IPS DF 6.9 (cell line): ENCODE data around the gene RPL36.
"Not testable (repeated sequence)": the region's sequence is repeated elsewhere in the genome, so short reads cannot be mapped to it uniquely, and the experiment has no call there.

Experiments used
- DNase-seq: peaks from one replicate; pipeline ENCODE4 v3.0.0-alpha.2; 2013; ENCODE audit warnings: low read depth, low spot score
- H3K27ac ChIP-seq: one replicate; pipeline ENCODE4 v1.5.1; 2013; ENCODE audit warnings: low read length, control low read depth
- H3K27me3 ChIP-seq: 2 replicates; pipeline ENCODE4 v1.6.1; 2013; ENCODE audit warnings: mild to moderate bottlenecking, low read length; ENCODE audit not compliant: control insufficient read depth, insufficient read depth
- H3K36me3 ChIP-seq: 2 replicates; pipeline ENCODE4 v1.6.1; 2013; ENCODE audit warnings: low read length; ENCODE audit not compliant: control insufficient read depth, insufficient read depth
- H3K4me1 ChIP-seq: 2 replicates; pipeline ENCODE4 v1.6.1; 2013; ENCODE audit warnings: low read length; ENCODE audit not compliant: control insufficient read depth, insufficient read depth
- H3K4me3 ChIP-seq: 2 replicates; pipeline ENCODE4 v1.5.1; 2013; ENCODE audit warnings: mild to moderate bottlenecking, low read length
- H3K9me3 ChIP-seq: 2 replicates; pipeline ENCODE4 v1.6.1; 2013; ENCODE audit warnings: low read length, inconsistent platforms; ENCODE audit not compliant: control insufficient read depth, insufficient read depth
- WGBS: extraction: QIAGEN DNeasy Blood & Tissue Kit; methylation state at CpG from one replicate; pipeline ENCODE4 v1.1.7; 2013; ENCODE audit warnings: mixed read lengths, missing lambda C conversion rate; ENCODE audit not compliant: insufficient read length, insufficient coverage; 5-methylcytosine and 5-hydroxymethylcytosine counted together

RPL36 gene

GRCh38 chr19:5697890-5698634 lies 8.0 kb downstream of the RPL36 start:
- H3K9me3 ChIP-seq, result no peaks in the 10 kb centered on the region
- WGBS, result no CpG with 5 or more reads among the region's 30 CpGs
- H3K27me3 ChIP-seq, result no peaks in the 10 kb centered on the region
- H3K4me3 ChIP-seq, result no peak overlapping the region
- peaks cover 51% of the 10 kb centered on the region for H3K36me3 ChIP-seq
- H3K27ac ChIP-seq, result no peak overlapping the region
- no peak for DNase-seq
- no peaks in the 10 kb centered on the region; the same call in 1 of the 2 replicates for H3K4me1 ChIP-seq

GRCh38 chr19:5698635-5699422 lies 8.7 kb downstream of the RPL36 start:
- no peaks in the 10 kb centered on the region; the same call in 1 of the 2 replicates for H3K4me1 ChIP-seq
- H3K4me3 ChIP-seq, result no peak overlapping the region
- H3K27me3 ChIP-seq, result no peaks in the 10 kb centered on the region
- peaks cover 51% of the 10 kb centered on the region for H3K36me3 ChIP-seq
- no CpG with 5 or more reads among the region's 38 CpGs for WGBS
- no peak overlapping the region for H3K27ac ChIP-seq
- H3K9me3 ChIP-seq, result no peaks in the 10 kb centered on the region
- DNase-seq, result no peak

- H3K27ac ChIP-seq, result no peak overlapping the region
- H3K27me3 ChIP-seq, result no peaks in the 10 kb centered on the region
- no peaks in the 10 kb centered on the region for H3K9me3 ChIP-seq
- H3K4me3 ChIP-seq, result no peak overlapping the region
- no CpG with 5 or more reads among the region's 22 CpGs for WGBS
- peaks cover 55% of the 10 kb centered on the region for H3K36me3 ChIP-seq
- DNase-seq, result no peak
- no peaks in the 10 kb centered on the region; the same call in 1 of the 2 replicates for H3K4me1 ChIP-seq
Observed at GRCh38 chr19:5700455-5701092, 10.5 kb downstream of the RPL36 start.

- H3K27ac ChIP-seq, H3K4me1 ChIP-seq, H3K9me3 ChIP-seq, H3K4me3 ChIP-seq, DNase-seq, H3K27me3 ChIP-seq: not testable (repeated sequence)
- WGBS, result no CpG with 5 or more reads among the region's 28 CpGs
- peaks cover 52% of the 10 kb centered on the region for H3K36me3 ChIP-seq
Observed at GRCh38 chr19:5702053-5702410, 11.9 kb downstream of the RPL36 start.

GRCh38 chr19:5703819-5704818 lies 14.0 kb downstream of the RPL36 start:
- no peaks in the 10 kb centered on the region for H3K27me3 ChIP-seq
- no peaks in the 10 kb centered on the region for H3K4me1 ChIP-seq
- DNase-seq, result no peak
- H3K4me3 ChIP-seq, result no peak overlapping the region
- no CpG with 5 or more reads among the region's 40 CpGs for WGBS
- peaks cover 59% of the 10 kb centered on the region for H3K36me3 ChIP-seq
- no peaks in the 10 kb centered on the region for H3K9me3 ChIP-seq
- H3K27ac ChIP-seq, result no peak overlapping the region

GRCh38 chr19:5705552-5705951 lies 15.5 kb downstream of the RPL36 start:
- H3K4me3 ChIP-seq, result no peak overlapping the region

GRCh38 chr19:5706876-5707573 lies 16.9 kb downstream of the RPL36 start:
- Histone ChIP-seq H3K4me3 (no peak overlapping the region), H3K27ac (no peak overlapping the region), H3K27me3 (no peaks in the 10 kb centered on the region), H3K9me3 (no peaks in the 10 kb centered on the region), H3K36me3 (peaks cover 67% of the 10 kb centered on the region), H3K4me1 (no peaks in the 10 kb centered on the region)
- no peak for DNase-seq
- WGBS, result no CpG with 5 or more reads among the region's 35 CpGs

More at GRCh38 chr19:5705552-5705951, 15.5 kb downstream of the RPL36 start:
- Histone ChIP-seq H3K9me3 (no peaks in the 10 kb centered on the region), H3K4me1 (no peaks in the 10 kb centered on the region), H3K27ac (no peak overlapping the region), H3K36me3 (peaks cover 60% of the 10 kb centered on the region), H3K27me3 (no peaks in the 10 kb centered on the region)
- DNase-seq, result no peak
- WGBS, result no CpG with 5 or more reads among the region's 16 CpGs

GRCh38 chr19:5707576-5708575 lies 17.8 kb downstream of the RPL36 start:
- H3K4me1 ChIP-seq, result no peaks in the 10 kb centered on the region
- WGBS, result no CpG with 5 or more reads among the region's 37 CpGs
- H3K27me3 ChIP-seq, result no peaks in the 10 kb centered on the region
- peaks cover 74% of the 10 kb centered on the region for H3K36me3 ChIP-seq
- no peak overlapping the region for H3K4me3 ChIP-seq
- no peaks in the 10 kb centered on the region for H3K9me3 ChIP-seq
- DNase-seq, result no peak
- H3K27ac ChIP-seq, result no peak overlapping the region

- H3K4me3 ChIP-seq, result no peak overlapping the region
- WGBS, result no CpG with 5 or more reads among the region's 8 CpGs
- no peaks in the 10 kb centered on the region for H3K4me1 ChIP-seq
- no peak overlapping the region for H3K27ac ChIP-seq
- H3K27me3 ChIP-seq, result no peaks in the 10 kb centered on the region
- H3K36me3 ChIP-seq, result peaks cover 57% of the 10 kb centered on the region
- no peaks in the 10 kb centered on the region for H3K9me3 ChIP-seq
- no peak for DNase-seq
Observed at GRCh38 chr19:5711025-5711424, 20.9 kb downstream of the RPL36 start.
